HG03175 (cell line): ENCODE results near the gene KDM4D.
"Not testable (repeated sequence)": the region's sequence is repeated elsewhere in the genome, so short reads cannot be mapped to it uniquely, and the experiment has no call there.

ENCODE experiments used
- ATAC-seq: cut with Tn5 transposase; IDR thresholded peaks from one replicate; pipeline ENCODE4 v1.9.1; 2021; ENCODE audit warnings: mild to moderate bottlenecking, moderate library complexity; ENCODE audit not compliant: unreplicated experiment

The KDM4D gene

DNA sequence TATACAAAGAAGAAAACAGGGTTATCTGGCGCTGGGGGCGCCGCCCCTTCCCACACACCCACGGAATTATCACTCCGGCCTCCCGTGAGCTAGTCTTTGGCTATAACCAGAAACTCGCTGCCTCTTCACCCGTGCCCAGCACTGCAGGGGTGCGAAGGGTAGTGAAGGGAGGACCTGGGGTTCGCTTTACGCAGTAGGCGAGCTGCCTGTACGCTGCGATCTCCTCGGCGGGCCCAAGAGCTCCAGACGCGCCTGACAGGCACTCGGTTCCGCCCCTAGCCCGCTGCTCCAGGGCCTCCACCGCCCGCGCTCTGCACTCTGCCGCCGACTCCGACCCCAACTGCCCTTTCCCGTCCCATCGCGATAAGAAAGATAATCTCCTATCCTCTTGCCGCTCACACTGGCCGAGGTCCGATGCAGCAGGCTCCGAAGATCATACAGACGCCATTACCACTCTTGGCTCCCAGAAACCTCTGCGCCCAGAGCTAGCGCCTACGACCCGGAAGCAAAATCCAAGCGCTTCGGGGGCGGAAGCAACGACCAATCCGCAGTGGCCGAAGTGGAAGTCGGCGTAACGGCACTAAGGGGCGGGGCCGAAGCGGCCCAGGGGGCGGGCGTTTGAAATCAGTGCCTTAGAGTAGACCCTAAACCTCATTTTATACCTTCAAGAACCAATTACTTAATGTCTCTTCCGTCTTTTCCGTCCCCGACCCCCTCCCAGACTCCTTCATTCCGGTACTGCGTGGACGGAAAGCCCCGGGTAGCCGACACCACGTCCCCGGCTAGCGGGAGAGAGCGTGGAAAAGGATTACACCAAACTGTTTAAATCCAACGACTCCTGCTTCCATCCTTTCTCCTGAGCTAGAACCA is at the start of gene KDM4D, which contains the start of gene CWC15:
KDM4D (plus strand) TSS at position 611 of the 870 bp plus-strand sequence. CDS start 23,664 bp downstream, outside the sequence.
CWC15 (minus strand) TSS at position 458 of the 870 bp plus-strand sequence. CDS start 1,371 bp downstream, outside the sequence.
- ATAC-seq = peak; percentile 100

DNA sequence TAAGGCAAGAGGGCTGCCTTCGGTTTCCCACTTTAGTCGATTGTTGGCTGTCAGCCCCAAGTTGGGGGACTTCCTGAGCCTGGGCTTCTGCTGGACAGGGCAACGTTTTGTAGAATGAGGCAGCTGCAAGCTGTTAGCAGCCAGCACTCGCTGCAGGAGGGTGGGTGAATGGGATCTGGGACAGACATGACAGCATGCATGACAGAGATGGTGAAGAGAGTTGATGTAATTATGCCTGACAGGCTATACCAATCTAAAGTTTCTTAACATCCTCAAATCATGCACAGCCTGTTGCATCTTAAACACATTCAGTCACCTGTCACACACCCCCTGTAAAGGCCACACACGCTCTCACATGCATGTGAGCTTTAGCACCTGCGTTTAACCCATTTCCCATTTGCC is 49.3 kb upstream of the KDM4D start:
- ATAC-seq = no peak

DNA sequence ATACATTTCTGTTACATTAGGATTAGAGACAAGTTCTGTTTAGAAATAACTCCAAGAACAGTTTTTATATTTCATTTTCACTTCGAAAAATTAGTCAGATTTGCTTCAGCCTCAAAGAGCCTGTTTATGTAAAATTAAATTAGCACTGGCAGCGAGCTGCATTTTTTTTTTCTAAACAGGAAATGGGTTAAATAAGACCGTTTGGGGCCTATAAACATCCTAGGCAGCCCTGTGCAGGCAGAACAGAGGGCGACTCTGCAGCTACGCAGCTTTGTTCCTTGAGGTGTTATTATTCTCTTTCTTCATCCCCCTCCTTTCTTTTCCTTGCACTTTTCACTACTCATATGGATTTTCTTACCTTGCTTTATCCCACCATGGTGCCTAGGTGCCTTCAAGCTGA is 48.9 kb upstream of the KDM4D start:
- ATAC-seq = no peak

DNA sequence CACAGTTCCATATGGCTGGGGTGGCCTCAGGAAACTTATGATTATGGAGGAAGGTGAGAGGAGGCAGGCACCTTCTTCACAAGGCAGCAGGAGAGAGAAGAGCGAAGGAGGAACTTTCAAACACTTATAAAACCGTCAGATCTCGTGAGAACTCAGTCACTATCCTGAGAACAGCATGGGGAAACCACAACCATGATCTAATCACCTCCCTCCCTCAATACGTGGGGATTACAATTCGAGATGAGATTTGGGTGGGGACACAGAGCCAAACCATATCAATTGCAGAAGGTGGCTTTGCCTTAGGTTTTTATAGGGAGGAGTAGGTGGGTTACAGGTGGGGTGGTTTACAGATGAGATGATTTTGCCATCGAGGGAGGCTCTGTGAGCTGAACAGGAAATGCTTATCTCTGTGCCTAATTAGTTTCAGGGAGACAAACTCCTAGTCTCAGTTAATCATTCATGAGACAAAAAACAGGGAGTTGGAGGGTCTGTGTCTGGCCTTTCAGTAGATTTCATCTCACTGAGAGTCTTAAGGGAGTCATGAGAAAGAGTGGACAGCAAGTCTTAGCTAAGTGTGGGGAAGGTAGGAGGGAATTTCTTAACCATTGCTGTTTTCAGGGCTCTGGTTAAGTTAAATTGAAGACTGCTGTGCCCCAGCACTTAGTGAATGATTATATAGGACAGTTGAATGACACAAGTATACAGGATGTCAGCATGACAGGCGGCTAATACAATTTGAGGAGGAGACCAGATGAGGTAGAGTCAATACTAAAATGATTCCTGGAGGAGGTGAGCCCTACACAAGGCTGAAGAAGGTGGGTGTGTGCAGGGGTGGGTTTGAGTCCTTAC is 47.9 kb upstream of the KDM4D start:
- peak; percentile 83 for ATAC-seq

DNA sequence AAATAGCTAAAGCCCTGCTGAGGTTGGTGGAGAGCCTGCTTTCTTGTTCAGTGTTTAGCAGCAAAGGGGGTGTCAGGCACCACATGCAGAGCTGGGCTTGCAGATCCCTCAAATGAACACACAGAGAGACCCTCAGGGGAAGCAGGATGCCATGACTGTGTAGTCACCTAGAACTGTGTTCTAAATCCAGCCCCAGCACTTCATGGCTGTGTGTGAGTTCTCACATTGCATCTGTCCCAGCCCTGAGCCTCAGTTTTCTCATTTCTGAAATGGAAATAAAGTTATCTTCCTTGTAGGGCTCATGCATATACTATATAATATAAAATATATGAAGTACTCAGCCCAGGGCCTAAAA is 47.3 kb upstream of the KDM4D start:
- ATAC-seq = peak; percentile 24

DNA sequence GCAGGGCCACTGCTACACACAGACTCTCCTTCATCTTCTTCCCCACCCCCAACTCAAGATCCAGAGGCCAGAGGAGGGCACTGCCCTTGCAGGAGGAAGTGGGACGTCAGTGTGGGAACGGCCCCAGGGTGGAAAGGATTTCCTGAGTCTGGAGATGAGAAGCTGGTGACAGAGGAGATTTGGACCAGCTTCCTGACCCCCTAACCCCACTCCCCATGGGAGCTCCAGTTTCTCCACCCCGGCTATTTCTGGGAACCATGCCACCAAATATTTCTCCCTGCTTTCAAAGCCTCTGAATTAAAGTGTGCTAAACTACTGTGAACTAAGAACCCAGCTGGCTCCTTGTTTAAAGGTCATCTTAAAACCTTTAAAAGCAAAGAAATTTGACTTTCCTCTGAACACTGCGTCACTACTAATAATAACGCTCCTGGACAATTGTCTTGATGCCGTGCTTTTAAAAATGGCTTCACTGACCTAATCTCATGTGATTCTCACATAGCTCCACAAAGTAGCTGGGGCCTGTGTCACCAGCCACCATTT is 46.7 kb upstream of the KDM4D start:
- no peak for ATAC-seq

DNA sequence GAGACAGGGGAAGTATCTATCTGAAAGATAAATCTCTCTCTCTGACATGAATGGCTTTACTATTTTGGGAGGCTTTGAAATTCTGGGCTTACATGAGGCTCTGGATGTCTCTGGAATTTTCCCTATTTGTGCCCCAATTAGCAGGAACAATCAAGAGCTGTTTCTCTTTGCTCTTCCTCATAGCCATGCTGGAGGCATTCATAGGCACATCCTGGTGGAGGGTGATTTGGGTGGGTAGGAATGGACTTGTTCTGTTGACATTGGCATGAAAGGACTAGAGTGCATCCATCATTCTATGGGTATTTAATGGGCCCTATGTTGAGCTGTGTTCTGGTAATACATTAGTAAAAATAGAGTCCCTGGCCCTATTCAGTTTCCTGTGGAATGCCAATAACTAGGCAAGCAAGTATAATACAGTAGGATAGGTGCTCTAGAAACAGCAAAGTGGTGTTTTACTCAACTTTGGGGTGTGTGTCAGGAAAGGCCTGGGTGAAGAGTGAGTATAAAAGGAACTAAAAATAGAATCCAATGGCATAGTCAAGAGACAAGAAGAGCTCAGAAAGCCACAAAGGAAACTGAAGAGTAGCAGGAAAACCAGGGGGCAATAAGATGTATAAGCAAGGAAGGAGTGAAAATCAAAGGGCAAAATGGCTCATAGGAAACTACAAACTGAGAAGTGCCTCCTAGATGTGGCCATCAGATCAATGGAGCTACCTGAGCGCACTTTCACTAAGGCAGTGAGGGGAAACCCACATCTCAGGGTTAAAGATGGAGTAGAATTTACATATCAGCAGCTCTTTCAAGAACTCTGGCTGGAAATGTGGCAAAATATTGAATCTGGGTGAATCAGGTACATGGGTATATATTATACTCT is 45.2 kb upstream of the KDM4D start:
- no peak for ATAC-seq

DNA sequence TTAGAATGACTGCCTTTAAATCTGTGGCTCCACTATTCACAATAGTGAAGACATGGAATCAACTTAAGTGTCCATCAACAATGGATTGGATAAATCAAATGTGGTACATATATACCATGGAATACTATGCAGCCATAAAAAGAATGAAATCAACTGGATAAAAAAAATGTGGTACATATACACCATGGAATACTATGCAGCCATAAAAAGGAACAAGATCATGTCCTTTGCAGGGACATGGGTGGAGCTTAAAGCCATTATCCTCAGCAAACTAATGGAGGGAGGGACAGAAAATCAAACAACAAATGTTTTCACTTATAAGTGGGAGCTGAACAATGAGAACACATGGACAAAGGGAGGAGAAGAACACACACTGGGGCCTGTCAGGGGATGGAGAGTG is 41.4 kb upstream of the KDM4D start:
- not testable (repeated sequence) for ATAC-seq

DNA sequence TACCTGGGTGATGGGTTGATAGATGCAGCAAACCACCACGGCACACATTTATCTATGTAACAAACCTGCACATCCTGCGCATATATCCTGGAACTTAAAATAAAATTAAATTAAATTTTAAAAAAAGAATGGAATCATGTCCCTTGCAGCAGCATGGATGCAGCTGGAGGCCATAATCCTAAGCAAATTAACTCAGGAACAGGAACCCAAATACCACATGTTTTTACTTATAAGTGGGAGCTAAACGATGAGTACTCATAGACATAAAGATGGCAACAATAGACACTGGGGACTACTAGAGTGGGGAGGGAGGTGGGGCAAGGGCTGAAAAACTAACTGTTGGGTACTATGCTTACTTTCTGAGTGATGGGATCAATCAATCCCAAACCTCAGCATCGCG is 41.0 kb upstream of the KDM4D start:
- no peak for ATAC-seq

DNA sequence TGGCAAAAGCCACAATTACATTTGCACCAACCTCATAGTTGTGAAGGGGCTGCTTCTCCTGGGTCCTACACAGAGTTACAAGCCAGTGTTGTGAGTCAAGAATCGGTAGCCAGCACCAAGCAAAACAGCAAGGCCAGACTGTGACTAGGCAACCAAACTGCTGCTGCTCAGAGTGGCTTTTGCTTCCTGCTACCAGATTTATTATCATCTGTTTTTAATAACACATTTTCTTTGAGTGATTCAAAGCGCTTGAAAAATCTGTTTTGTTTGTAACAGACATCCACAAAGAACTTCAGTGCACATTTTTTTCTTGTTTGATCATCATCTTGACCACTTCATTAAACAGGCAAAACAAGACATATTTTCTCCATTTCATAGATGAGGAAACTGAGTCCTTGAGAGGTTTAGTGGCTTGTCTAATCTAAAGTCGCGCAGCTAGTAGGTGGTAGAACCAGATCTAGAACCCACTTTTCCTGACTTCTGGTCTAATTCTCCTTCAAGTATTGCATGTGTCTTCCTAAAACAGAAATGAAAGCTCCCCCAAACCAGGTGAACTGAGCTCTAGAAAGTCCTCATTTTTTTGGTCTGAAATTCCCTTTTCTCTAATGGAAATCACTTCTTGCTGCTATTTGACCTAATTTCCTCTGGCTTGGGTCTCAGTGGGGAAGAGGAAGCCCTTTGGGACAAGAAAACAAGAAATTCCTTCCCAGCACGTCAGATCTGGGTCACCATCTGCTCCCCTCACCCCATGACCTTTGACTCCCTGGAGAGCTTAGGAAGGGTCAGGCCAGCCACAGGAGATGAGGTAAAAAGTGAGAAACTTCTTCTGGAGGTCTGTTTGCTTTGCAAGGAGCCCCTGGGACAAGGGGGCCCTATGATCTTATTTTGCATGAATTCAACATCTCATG is 40.0 kb upstream of the KDM4D start:
- ATAC-seq = no peak

DNA sequence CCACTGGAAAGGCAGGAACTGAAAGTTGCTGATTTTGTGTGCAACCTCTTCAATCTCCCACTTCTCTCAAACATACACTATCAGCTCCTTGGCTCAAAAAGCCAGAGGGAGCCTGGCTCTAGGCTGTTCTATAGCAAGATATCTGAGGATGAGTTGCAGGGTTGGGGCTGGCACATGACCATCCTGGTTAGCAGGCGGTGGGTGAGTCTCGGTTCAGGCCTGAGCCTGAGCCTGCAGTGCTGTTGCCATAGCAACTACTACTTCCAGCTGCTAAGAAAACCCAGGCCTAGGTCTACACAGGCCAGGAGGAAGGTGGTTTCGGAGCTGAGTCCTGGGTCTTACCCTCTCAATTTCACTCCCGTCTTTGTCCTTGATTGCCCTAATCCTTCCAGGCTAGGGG is 39.1 kb upstream of the KDM4D start:
- no peak for ATAC-seq

DNA sequence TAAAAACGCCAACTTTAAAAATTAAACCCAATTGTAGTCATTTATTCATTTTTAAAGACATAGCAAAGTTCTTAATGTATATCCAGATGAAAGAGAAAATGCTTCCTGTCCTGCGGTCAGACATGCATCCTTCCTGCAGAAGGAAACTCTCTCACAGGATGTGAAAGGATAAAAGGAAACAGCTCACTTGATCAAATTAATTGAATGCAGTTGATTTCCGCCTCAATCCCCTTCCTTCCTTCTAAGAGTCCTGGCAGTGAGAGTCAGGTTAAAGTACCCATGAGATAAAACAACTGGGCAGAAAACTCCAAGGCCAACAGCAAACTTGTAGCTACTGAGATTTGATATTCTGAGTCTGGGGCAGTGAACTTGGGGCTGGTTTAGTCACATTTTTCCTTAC is 38.7 kb upstream of the KDM4D start:
- ATAC-seq = no peak

DNA sequence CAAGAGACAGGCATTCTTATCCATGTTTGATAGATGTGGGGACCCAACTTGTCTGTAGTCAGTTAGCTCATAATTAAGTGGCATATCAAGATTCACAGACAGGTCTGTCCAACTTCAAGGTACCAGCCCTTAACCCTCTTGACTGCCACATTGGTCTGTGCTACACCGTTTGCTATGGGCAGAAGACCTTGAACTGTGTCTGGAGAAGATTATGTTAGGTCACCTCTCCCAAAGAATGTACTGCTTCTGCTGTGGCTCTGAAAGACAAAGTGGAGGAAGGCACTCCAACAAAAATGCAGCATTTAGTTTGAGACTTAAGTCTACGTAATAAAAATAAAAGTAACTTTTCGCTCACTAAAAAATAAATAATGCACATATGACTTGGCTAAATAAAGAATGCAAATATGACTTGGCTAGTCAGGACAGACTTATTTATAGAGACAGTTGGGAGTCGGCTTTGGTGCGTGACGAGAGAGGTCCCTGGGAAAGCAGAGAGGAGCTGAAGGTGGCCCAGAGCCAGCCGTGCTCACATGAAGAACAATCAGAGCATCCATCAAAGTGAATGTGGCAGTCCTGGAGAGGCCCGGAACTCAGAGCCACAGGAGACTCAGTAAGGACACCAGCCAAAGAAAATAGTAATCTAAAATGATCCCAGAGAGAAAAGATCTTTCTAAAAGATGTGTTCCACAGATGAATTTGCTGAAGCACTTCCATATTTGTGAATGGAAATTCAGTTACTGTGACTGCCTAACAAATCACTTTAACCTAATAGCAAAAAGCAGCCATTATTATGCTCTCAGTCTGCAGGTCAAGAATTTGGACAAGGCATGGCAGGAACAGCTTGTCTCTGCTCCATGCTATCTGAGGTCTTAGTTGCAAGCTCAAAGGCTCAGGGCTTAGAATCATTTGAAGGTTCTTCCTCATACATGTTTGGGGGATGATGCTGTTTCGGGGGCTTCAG is 35.1 kb upstream of the KDM4D start:
- no peak for ATAC-seq

DNA sequence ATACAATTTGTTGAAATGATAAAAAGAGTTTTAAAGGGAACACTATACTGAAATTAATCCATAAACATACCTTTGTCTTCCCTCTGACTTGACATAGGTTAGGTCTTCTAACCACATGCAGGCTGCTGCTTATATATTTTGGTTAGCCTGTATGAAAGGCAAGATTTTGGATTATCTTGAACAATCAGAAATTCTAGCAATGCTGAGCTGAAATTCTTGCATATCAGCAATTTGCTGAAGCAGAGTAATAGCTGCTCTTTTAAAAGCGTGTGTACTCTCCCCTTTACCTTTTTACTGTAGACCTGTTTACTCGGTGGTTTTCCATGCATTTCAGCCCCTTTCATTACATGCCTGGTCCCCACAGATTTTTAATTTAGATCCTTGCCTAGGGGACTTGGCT is 34.2 kb upstream of the KDM4D start:
- ATAC-seq = no peak

DNA sequence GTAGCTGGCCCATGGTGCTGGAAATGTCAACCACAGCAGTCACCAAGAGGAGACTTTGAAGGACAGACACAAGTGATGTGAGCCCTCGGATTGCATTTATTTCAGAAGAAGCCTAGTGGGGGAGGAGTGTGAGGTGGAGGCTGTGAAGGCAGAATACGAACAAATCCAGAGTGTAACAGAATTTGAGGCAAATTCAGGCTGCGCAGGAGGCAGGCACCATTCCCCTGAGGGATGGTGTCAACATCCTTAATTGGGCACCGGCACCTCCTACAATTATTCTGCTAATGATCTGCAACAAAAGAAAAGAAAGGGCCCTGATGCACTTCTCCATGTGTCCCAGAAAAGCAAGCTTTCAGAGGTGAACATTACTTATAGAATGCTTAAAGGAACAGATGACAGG is 32.4 kb upstream of the KDM4D start:
- ATAC-seq = no peak

DNA sequence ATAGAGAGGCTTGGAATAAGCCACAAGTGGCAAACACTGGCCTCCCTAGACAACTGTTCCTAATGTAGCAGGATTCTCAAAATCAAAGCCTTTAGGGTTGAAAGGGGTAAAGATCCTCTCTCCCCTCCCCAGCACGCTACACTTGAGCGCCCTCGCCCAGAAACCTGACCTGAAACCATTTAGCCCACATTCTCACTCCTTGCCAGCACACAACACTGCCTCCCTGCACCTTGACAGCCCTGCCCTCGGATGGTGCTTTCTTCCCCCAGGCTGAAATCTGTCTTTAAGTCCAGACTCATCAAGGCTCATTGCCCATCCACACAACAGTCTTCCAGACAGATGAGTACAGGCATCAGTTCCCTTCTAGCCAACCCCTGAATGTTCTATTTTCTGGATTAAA is 26.7 kb upstream of the KDM4D start:
- no peak for ATAC-seq

DNA sequence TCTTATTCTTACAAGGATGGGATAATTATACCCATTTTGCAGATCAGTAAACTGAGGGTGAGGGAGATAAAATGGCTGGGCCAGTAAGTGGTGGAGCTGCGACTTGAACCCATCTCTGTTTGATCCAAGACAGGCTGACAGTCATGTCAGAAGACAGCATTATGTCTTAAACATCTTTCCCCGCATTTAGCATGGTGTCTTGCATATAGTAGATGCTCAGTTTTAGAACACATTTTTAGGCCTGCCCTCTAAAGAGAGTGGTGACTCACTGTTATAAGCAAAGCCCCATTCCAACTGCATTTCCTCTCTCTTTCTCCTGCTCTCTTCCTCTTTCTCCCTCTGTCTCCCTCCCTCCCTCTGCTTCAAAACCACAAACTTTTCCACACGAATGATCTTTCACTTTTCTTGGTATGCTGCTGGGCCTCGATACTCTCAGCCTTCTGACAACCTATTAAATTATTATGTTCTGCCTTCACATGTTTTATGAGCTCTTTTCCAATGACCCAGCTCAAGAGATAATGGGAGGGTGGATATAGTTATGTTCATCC is 25.4 kb upstream of the KDM4D start:
- no peak for ATAC-seq

DNA sequence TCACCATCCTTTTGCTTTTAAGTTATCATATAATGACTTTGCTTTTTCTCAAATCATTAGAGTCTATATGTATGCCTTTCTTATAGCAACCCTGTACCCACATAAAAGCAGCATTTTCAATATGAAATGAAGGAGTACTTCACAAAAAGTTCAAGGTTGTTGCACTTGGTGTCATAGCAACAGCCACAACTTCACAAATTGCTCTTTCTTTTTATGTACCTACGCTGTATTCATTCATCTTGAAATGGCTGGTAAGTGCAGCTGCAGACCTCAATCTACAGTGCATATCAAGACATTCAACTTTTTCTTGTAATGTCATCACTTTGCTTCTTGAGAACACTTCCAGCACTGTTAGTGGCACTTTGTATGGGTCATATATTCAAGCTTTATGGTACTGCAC is 18.8 kb upstream of the KDM4D start:
- no peak for ATAC-seq
